ENCODE measurements around the gene MMP7. TPM values are rescaled to one million over a fixed set of nuclear protein-coding genes. Genes with fewer than 3 reads are reported as not detected.

MMP7 gene
- total and polyA plus RNA-seq, 2 of the 4 experiments (the other 2 are of a cell fraction) = not detected

- no peaks in the 10 kb centered on the region for H3K36me3 ChIP-seq (ENCODE audit: control insufficient read depth, insufficient read depth, low read length)
- H4K91ac ChIP-seq (ENCODE audit: insufficient read depth, low read depth, low read length) = no peak overlapping the region
- H4K8ac ChIP-seq (ENCODE audit: low read depth in 2 of 2, low read length in 2 of 2) = no peak overlapping the region
- H4K20me1 ChIP-seq (ENCODE audit: insufficient read depth, low read length) = no peaks in the 10 kb centered on the region
- no peak overlapping the region for H3K27ac ChIP-seq (ENCODE audit: insufficient read depth, low read length)
- no peaks in the 10 kb centered on the region for H3K9me1 ChIP-seq (ENCODE audit: insufficient read depth, low read length)
- H3K27me3 ChIP-seq (ENCODE audit: control insufficient read depth, insufficient read depth, low read length) = no peaks in the 10 kb centered on the region; the same call in 1 of the 2 replicates
- CTCF ChIA-PET = no interaction called here
- no peaks in the 10 kb centered on the region for H3K79me1 ChIP-seq (ENCODE audit: low read depth in 1 of 2, low read length in 2 of 2)
- in situ Hi-C loops (cut with MboI; ENCODE audit: low sequenced_read_pairs) (loop anchor here (25.0 kb wide), 1 partner anchor 1051 kb away; no protein-coding TSS in a partner anchor), dilution Hi-C loops (cut with HindIII; ENCODE audit: low sequenced_read_pairs, unreplicated experiment) (no loop called here), intact Hi-C loops (cut with micrococcal nuclease) (no loop called here)
- 65% methylated on average over 2 of the region's 3 CpGs; no CpG with 5 or more reads in 1 of the 2 experiments for WGBS, 2 experiments (ENCODE audit: extremely low coverage in 2 of 2, insufficient read length in 1 of 2)
- no peaks in the 10 kb centered on the region for H3K4me1 ChIP-seq (ENCODE audit: control insufficient read depth, insufficient read depth, low read length)
- no peaks in the 10 kb centered on the region for H3K9me3 ChIP-seq (ENCODE audit: control insufficient read depth, insufficient read depth, low read length)
- no peak overlapping the region for H2AFZ ChIP-seq (replicated peaks; ENCODE audit: low read length, poor library complexity)
- H4K5ac ChIP-seq (ENCODE audit: low read depth, low read length) = no peak overlapping the region
- H2BK15ac ChIP-seq (ENCODE audit: low read depth, low read length) = no peak overlapping the region
- H3K18ac ChIP-seq (ENCODE audit: low read depth, low read length) = no peak overlapping the region
- no peak overlapping the region for H3K4me2 ChIP-seq (ENCODE audit: low read depth, low read length)
- no peak overlapping the region for H3K9ac ChIP-seq (ENCODE audit: low read depth, low read length)
- TF ChIP-seq RCOR1 (IDR thresholded peaks at IDR 0.05; ENCODE audit: insufficient replicate concordance, low read length) = no peak
- TF ChIP-seq MAZ (IDR thresholded peaks at IDR 0.05; ENCODE audit: borderline replicate concordance, low read depth, low read length) = no peak
- TF ChIP-seq ELK1 (IDR thresholded peaks at IDR 0.05; ENCODE audit: borderline replicate concordance, low read depth, low read length) = no peak
- TF ChIP-seq SMC3 (IDR thresholded peaks at IDR 0.05; ENCODE audit: low read depth, low read length) = no peak
- no peak for TF ChIP-seq POLR2A (IDR thresholded peaks at IDR 0.05; ENCODE audit: low read depth, low read length)
- TF ChIP-seq RFX5 (IDR thresholded peaks at IDR 0.05; ENCODE audit: low read depth, low read length) = no peak
- TF ChIP-seq BHLHE40 (IDR thresholded peaks at IDR 0.05; ENCODE audit: low read depth, low read length) = no peak
- no peak for TF ChIP-seq CTCF (conservative IDR thresholded peaks at IDR 0.05; ENCODE audit: low read depth, low read length)
- POLR2A ChIA-PET (ENCODE audit: unreplicated experiment) = no interaction called here
- H2BK5ac ChIP-seq (ENCODE audit: low read depth, low read length, poor library complexity, severe bottlenecking) = no peak overlapping the region
- BruUV-seq (replicated peaks) = no TSS peak
- no peak for ATAC-seq (ENCODE audit: low read depth)
- H2AK5ac ChIP-seq (ENCODE audit: low read depth, low read length) = no peak overlapping the region
- no peak overlapping the region for H2BK120ac ChIP-seq (ENCODE audit: low read depth, low read length)
- H3K4me3 ChIP-seq (ENCODE audit: insufficient read depth, low read depth, low read length) = no peak overlapping the region
- H2BK20ac ChIP-seq (ENCODE audit: low read depth, low read length) = no peak overlapping the region
- H3K4ac ChIP-seq (ENCODE audit: low read depth, low read length) = no peak overlapping the region
- no peak overlapping the region for H3K14ac ChIP-seq (replicated peaks; ENCODE audit: low read depth, low read length)
- DNase-seq = no peak
- H3K56ac ChIP-seq (ENCODE audit: extremely low read depth, insufficient read depth, low read length) = no peak overlapping the region
- no peak overlapping the region for H3K23ac ChIP-seq (ENCODE audit: low read depth, low read length)
- H2AK9ac ChIP-seq (replicated peaks; ENCODE audit: low read depth, low read length, poor library complexity) = no peak overlapping the region
These were observed 42.3 kb downstream of the MMP7 start for GRCh38 chr11:102488208-102488607.
